Breast epithelium (tissue), 3 donors: ENCODE results near the gene MYMK.

ENCODE experiments used
- POLR2A ChIP-seq: fragments of 450-650 bp; IDR thresholded peaks from one replicate; pipeline ENCODE4 v1.6.1; 2016; ENCODE audit warnings: antibody characterized with exemption, mild to moderate bottlenecking, moderate library complexity
- POLR2AphosphoS5 ChIP-seq, 3 donors: sonication (generic); formaldehyde crosslinking; IDR thresholded peaks; one replicate each; pipeline ENCODE4 v1.6.1; 2017; ENCODE audit warnings: antibody characterized with exemption in 3 of 3
- TF ChIP-seq, protein P1 (sequence below), 3 donors: fragments of 450-650 bp; IDR thresholded peaks; one replicate each; pipeline ENCODE4 v1.5.1; 2016 to 2017; ENCODE audit warnings: antibody characterized with exemption in 3 of 3, mild to moderate bottlenecking in 3 of 3, moderate library complexity in 3 of 3

DNA sequence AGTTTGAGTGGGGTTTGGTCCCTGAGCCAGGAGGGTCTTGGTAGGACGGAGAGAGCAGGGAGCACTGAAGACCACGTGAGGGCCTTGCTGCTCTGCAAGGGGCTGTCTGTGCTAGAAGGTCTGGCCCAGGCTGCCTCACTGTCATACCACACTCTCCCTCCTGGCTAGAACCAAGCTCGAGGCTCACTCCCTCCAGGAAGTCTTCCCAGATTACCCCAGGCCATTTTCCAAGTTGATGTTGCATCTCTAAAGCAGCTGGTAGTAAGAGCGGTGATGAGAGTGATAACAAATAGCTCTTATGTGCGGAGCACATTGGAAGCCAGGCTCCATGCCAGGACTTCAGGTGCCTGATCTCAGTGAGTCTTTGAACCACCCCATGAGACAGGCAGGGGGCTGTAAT lies 6.6 kb downstream of the MYMK start:
- TF ChIP-seq POLR2A (no peak), POLR2AphosphoS5 (IDR thresholded peaks at IDR 0.05) (no peak)
- TF ChIP-seq, protein P1, sequence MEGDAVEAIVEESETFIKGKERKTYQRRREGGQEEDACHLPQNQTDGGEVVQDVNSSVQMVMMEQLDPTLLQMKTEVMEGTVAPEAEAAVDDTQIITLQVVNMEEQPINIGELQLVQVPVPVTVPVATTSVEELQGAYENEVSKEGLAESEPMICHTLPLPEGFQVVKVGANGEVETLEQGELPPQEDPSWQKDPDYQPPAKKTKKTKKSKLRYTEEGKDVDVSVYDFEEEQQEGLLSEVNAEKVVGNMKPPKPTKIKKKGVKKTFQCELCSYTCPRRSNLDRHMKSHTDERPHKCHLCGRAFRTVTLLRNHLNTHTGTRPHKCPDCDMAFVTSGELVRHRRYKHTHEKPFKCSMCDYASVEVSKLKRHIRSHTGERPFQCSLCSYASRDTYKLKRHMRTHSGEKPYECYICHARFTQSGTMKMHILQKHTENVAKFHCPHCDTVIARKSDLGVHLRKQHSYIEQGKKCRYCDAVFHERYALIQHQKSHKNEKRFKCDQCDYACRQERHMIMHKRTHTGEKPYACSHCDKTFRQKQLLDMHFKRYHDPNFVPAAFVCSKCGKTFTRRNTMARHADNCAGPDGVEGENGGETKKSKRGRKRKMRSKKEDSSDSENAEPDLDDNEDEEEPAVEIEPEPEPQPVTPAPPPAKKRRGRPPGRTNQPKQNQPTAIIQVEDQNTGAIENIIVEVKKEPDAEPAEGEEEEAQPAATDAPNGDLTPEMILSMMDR (IDR thresholded peaks at IDR 0.05) = no peak
